ENCODE measurements around the gene CYP27C1. TPM values are rescaled to one million over a fixed set of nuclear protein-coding genes. Genes with fewer than 3 reads are reported as not detected.

Gene CYP27C1
- total and polyA plus RNA-seq, 10 of the 15 experiments (the other 5 are each of a cell fraction or from before 2014, with no cell fraction given), result not detected

- ChIA-PET SMC1A (ENCODE audit: uncharacterized antibody, unreplicated experiment) (interaction anchor here (0.6 to 1.7 kb wide), 8 partner anchors 59 to 283 kb away, joined by 3 to 20 read pairs (median 4); no protein-coding TSS in a partner anchor), RAD21 (ENCODE audit: unreplicated experiment) (interaction anchor here (0.9 to 1.7 kb wide), 3 partner anchors 174 to 283 kb away, joined by 3 to 42 read pairs (median 3); no protein-coding TSS in a partner anchor), CTCF (interaction anchor here (0.5 to 1.7 kb wide), 22 partner anchors 10 to 454 kb away, joined by 3 to 46 read pairs (median 4); no protein-coding TSS in a partner anchor), POLR2A (no interaction called here)
- no peaks in the 10 kb centered on the region for H3K36me3 ChIP-seq (ENCODE audit: control insufficient read depth in 2 of 2, insufficient read depth in 2 of 2, low read length in 1 of 2)
- in situ Hi-C loops (cut with MboI), result loop anchor here (5.0 kb wide), 1 partner anchor 451 kb away; the partner anchor contains the start of gene GPR17
- no TSS peak for BruUV-seq (replicated peaks)
- H3K4me1 ChIP-seq (ENCODE audit: control insufficient read depth, insufficient read depth, low read length), result no peaks in the 10 kb centered on the region
- H3K4me2 ChIP-seq (ENCODE audit: control insufficient read depth, insufficient read depth), result no peak overlapping the region
- FAIRE-seq (no peak), DNase-seq (ENCODE audit: low read depth, low spot score) (no peak), ATAC-seq (no peak)
- no peak overlapping the region for H3K4me3 ChIP-seq
- H3K27ac ChIP-seq (ENCODE audit: control insufficient read depth, insufficient read depth), result no peak overlapping the region
- no peaks in the 10 kb centered on the region for H3K79me2 ChIP-seq (ENCODE audit: control insufficient read depth, insufficient read depth, low read length)
- no peak overlapping the region for H2AFZ ChIP-seq (ENCODE audit: control insufficient read depth, low read depth, low read length)
- H3K27me3 ChIP-seq (replicated peaks in 1 of 2; ENCODE audit: control insufficient read depth in 2 of 2, insufficient read depth in 2 of 2, low read length in 1 of 2), result no peaks in the 10 kb centered on the region; a peak in 1 of 4 replicates
- H4K20me1 ChIP-seq (ENCODE audit: control insufficient read depth, insufficient read depth), result no peaks in the 10 kb centered on the region
- intact Hi-C loops (cut with micrococcal nuclease; ENCODE audit: unreplicated experiment), result no loop called here
- no peaks in the 10 kb centered on the region for H3K9me3 ChIP-seq (replicated peaks; ENCODE audit: control insufficient read depth, insufficient read depth, low read length)
- H3K9ac ChIP-seq (ENCODE audit: control insufficient read depth, insufficient read depth, low read length), result no peak overlapping the region
- 45% methylated on average over 2 of the region's 2 CpGs for WGBS (ENCODE audit: insufficient coverage, insufficient replicate concordance, low lambda C conversion rate, missing lambda C conversion rate)
- TF ChIP-seq NR2C1 (IDR thresholded peaks at IDR 0.05) (no peak), SREBF1 (IDR thresholded peaks at IDR 0.05; ENCODE audit: low read length) (no peak), SKIL (IDR thresholded peaks at IDR 0.05; ENCODE audit: low read depth, poor library complexity, severe bottlenecking) (no peak), IRF4 (IDR thresholded peaks at IDR 0.05; ENCODE audit: low read depth, low read length) (no peak), BCL3 (IDR thresholded peaks at IDR 0.05; ENCODE audit: borderline replicate concordance, insufficient read depth, low read depth, low read length, poor library complexity, severe bottlenecking) (no peak), TBL1XR1 (IDR thresholded peaks at IDR 0.05; ENCODE audit: low read depth, low read length) (no peak), SMAD5 (IDR thresholded peaks at IDR 0.05; ENCODE audit: low read depth) (no peak), YY1 (IDR thresholded peaks at IDR 0.05; ENCODE audit: low read depth, low read length) (no peak), BCLAF1 (IDR thresholded peaks at IDR 0.05) (no peak), CTCF (IDR thresholded peaks at IDR 0.05 in 2 of 3, conservative IDR thresholded peaks at IDR 0.05 in 1 of 3; ENCODE audit: control insufficient read depth in 2 of 3, extremely low read depth in 1 of 3, insufficient read depth in 1 of 3, low read depth in 3 of 3, low read length in 3 of 3) (no peak), REST (IDR thresholded peaks at IDR 0.05; ENCODE audit: low read depth, low read length) (no peak), BACH1 (IDR thresholded peaks at IDR 0.05; ENCODE audit: borderline replicate concordance) (no peak)
Observed at GRCh38 chr2:127196549-127196948, 23.6 kb downstream of the CYP27C1 start.
